Body of pancreas (tissue), 4 donors: ENCODE measurements around the gene CYBC1. TPM values are rescaled to one million over a fixed set of nuclear protein-coding genes. Genes with fewer than 3 reads are reported as not detected.

Experiments
- ATAC-seq: fragments of 150-250 bp; one replicate; pipeline ENCODE4 v1.9.1; 2016
- DNase-seq, 4 donors: peaks; one replicate each; pipeline ENCODE4 v3.0.0-alpha.2; 2019
- H3K27ac ChIP-seq, 4 donors: fragments of 200-600 bp; sonication (generic); 1 replicate in 3 of 4; 2 replicates in 1 of 4; pipeline versions ENCODE4 v1.5.1 to v1.6.1; 2016 to 2019; ENCODE audit warnings: mild to moderate bottlenecking in 1 of 4, mixed read lengths in 1 of 4, moderate library complexity in 1 of 4
- H3K27me3 ChIP-seq, 2 donors: fragments of 200-600 bp; sonication (generic); one replicate each; pipeline ENCODE4 v1.6.0; 2016; ENCODE audit warnings: mild to moderate bottlenecking in 1 of 2
- H3K36me3 ChIP-seq, 2 donors: fragments of 200-600 bp; sonication (generic); replicated peaks in 1 of 2; 2 replicates each; pipeline ENCODE4 v1.5.1; 2016; ENCODE audit warnings: low read depth in 2 of 2; ENCODE audit not compliant: insufficient read depth in 1 of 2
- H3K4me1 ChIP-seq: fragments of 200-600 bp; sonication (generic); one replicate; pipeline ENCODE4 v1.6.0; 2016
- H3K4me3 ChIP-seq, 2 donors: fragments of 200-600 bp; sonication (generic); 1 replicate in 1 of 2; 2 replicates in 1 of 2; pipeline ENCODE4 v1.5.1; 2016 to 2019
- H3K9me3 ChIP-seq, 3 donors: fragments of 200-600 bp; sonication (generic); 1 replicate in 2 of 3; 2 replicates in 1 of 3; pipeline ENCODE4 v1.5.1; 2016
- POLR2A ChIP-seq, 3 donors: fragments of 450-650 bp; IDR thresholded peaks; one replicate each; pipeline ENCODE4 v1.6.1; 2016; ENCODE audit warnings: antibody characterized with exemption in 3 of 3, mild to moderate bottlenecking in 2 of 3
- WGBS, 2 donors: methylation state at CpG; one replicate each; pipeline ENCODE4 v1.1.5; 2017; 5-methylcytosine and 5-hydroxymethylcytosine counted together
- intact Hi-C: fragments of 100-400 bp; cut with DNase I; formaldehyde crosslinking; loops from one replicate; pipeline ENCODE4 v1.15.1; 2023
- total RNA-seq, 2 donors: library from RNA; depleted of rRNA; stranded (reverse); fragments of >200 nt; gene quantifications; one replicate each; pipeline ENCODE4 v1.1.0, GENCODE V29; 2016
- TF ChIP-seq, protein P1 (sequence below), 7 experiments: fragments of 450-650 bp in 4 of 7; fragments of 200-600 bp in 3 of 7; sonication (generic) in 3 of 7; IDR thresholded peaks; one replicate each; pipeline ENCODE4 v1.5.1; 2016 to 2019; ENCODE audit warnings: antibody characterized with exemption in 7 of 7

Gene CYBC1
- total RNA-seq, 2 donors from 2014 or later: 53.1 to 68.2 TPM

DNA sequence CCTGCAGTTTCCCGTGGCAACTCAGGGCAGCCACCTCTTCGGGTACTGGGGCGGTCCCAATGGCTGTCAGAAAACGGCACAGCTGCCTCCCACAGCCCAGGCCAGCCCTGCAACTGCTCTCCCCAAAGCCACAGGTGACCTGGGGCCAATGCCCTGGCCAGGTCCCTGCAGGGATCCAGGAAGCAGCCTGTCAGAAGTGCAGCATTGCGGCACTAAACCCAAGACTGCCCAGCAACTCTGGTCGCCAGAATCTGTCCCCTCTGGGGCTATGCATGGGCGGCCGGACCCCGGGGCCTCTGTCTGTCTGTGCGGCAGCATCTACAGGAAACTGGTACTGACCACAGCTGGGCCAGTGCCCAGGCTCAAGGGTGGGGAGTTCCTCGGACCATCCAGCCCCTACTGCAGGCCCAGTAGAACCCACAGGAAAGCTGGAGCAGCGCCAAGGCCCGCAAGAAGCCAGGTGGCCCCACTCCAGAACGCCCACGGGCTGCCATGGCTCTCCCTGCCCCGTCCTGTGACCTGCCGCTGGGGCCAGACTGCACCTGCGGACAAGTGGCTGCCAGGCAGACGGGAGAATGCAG, 5.5 kb downstream of the CYBC1 start:
- H3K27ac ChIP-seq: peak overlapping the region in 3 of 4 donors; percentile 10 to 27 (median 17)
- peak; percentile 34 to 59 (median 42) for DNase-seq
- TF ChIP-seq, protein P1, sequence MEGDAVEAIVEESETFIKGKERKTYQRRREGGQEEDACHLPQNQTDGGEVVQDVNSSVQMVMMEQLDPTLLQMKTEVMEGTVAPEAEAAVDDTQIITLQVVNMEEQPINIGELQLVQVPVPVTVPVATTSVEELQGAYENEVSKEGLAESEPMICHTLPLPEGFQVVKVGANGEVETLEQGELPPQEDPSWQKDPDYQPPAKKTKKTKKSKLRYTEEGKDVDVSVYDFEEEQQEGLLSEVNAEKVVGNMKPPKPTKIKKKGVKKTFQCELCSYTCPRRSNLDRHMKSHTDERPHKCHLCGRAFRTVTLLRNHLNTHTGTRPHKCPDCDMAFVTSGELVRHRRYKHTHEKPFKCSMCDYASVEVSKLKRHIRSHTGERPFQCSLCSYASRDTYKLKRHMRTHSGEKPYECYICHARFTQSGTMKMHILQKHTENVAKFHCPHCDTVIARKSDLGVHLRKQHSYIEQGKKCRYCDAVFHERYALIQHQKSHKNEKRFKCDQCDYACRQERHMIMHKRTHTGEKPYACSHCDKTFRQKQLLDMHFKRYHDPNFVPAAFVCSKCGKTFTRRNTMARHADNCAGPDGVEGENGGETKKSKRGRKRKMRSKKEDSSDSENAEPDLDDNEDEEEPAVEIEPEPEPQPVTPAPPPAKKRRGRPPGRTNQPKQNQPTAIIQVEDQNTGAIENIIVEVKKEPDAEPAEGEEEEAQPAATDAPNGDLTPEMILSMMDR (IDR thresholded peaks at IDR 0.05): no peak
- no peak for TF ChIP-seq POLR2A (IDR thresholded peaks at IDR 0.05)
- whole genome bisulfite sequencing, 2 donors: 50% methylated on average over 3 to 17 of the region's 19 CpGs
- intact Hi-C loops: no loop called here
- peaks cover 50% of the 10 kb centered on the region for H3K4me1 ChIP-seq
- no peaks in the 10 kb centered on the region for H3K27me3 ChIP-seq
- no peak for ATAC-seq
- no peak overlapping the region for H3K4me3 ChIP-seq
- H3K9me3 ChIP-seq: no peaks in the 10 kb centered on the region
- no peaks in the 10 kb centered on the region for H3K36me3 ChIP-seq

GRCh38 chr17:82444284-82444893, 6.2 kb downstream of the CYBC1 start:
- TF ChIP-seq, protein P1 (IDR thresholded peaks at IDR 0.05): no peak
- TF ChIP-seq POLR2A (IDR thresholded peaks at IDR 0.05): no peak
- DNase-seq: peak in 1 of 4 donors; percentile 16
- peaks cover 44% of the 10 kb centered on the region for H3K4me1 ChIP-seq
- intact Hi-C loops: no loop called here
- H3K27me3 ChIP-seq: no peaks in the 10 kb centered on the region
- 88% methylated on average over 17 to 34 of the region's 35 CpGs for WGBS, 2 donors
- ATAC-seq: no peak
- no peak overlapping the region for H3K4me3 ChIP-seq
- H3K27ac ChIP-seq: peak overlapping the region in 3 of 4 donors; percentile 16 to 40 (median 38)
- H3K9me3 ChIP-seq: no peaks in the 10 kb centered on the region
- H3K36me3 ChIP-seq: no peaks in the 10 kb centered on the region

DNA sequence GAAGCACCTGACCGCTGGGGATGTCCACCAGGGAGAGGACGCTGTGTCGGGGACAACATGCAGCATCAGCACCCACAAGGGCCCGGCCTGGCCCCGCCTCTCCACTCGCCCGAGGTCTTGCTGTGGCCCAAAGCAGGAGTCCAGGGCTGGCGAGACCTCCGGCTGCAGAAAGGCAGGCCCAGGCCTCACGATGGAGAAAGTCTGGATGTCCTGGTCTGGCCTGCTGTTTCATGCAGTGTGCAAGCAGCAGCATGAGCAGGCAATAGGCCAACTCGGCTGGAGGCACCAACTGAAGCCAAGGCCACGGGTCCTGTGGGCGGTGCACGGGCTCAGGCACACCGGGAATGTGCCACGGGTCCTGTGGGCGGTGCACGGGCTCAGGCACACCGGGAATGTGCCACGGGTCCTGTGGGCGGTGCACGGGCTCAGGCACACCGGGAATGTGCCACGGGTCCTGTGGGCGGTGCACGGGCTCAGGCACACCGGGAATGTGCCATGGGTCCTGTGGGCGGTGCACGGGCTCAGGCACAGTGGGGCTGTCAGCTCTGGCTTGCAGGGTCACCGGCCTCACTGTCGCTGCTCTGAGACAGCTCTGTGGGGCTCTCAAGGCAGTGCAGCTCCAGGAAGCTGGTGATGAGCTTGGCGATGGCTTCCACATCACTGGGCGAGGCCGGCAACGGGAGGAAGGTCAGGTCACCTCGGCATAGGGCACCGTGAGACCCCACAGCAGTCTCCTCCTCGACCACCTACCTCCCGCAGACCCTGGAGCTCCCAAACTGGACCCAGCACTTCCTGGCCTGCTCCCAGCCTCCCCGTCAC, 6.9 kb downstream of the CYBC1 start:
- peak; percentile 85 to 92 (median 89) for DNase-seq
- intact Hi-C loops: no loop called here
- Histone ChIP-seq H3K4me1 (peaks cover 42% of the 10 kb centered on the region), H3K9me3 (no peaks in the 10 kb centered on the region), H3K36me3 (no peaks in the 10 kb centered on the region), H3K4me3 (no peak overlapping the region), H3K27me3 (no peaks in the 10 kb centered on the region), H3K27ac (peak overlapping the region in 3 of 4 donors; percentile 16 to 40 (median 38))
- TF ChIP-seq, protein P1 (IDR thresholded peaks at IDR 0.05): no peak
- no peak for TF ChIP-seq POLR2A (IDR thresholded peaks at IDR 0.05)
- 46 to 57% methylated on average over 20 to 26 of the region's 40 CpGs for WGBS, 2 donors
- peak; percentile 75 for ATAC-seq

DNA sequence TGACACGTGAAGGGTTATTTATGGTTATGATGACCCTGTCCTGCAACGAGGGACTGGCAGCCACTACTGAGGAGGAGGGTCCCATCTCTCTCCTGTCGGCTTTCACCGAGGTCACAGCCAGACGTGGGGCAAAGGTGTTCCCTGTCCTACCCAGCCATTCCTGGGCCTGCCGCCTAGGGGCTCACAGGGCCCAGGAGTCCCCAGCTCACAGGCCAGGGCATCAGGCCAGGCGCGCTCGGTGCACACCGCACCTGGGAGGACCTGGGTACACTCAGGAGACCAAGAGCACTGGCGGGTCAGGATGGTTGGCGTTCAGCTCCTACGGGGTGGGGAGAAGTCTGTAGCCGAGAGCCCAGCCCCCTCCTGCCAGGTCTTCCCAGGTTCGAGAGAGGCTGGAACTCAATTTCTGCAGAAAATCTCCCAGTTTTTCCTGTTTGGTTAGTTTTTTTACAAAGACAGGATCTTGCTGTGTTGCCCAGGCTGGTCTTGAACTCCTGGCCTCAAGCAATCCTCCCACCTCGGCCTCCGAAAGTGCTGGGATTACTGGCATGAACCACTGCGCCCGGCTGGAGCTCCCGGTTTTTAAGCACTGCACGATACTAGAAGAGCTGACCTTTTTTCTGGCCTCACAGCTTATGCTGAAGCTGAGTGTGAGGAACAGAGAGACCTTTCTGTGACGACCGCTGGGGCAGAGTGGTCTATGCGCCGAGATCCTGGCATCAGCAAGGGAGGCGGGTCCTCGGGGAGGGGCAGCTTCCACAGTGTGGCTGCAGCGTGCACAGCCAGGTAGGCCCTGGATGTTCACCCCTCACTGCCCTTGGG, 7.7 kb downstream of the CYBC1 start:
- Histone ChIP-seq H3K27ac (peak overlapping the region in 3 of 4 donors; percentile 16 to 40 (median 38)), H3K4me3 (no peak overlapping the region), H3K4me1 (peaks cover 50% of the 10 kb centered on the region), H3K27me3 (no peaks in the 10 kb centered on the region), H3K36me3 (no peaks in the 10 kb centered on the region), H3K9me3 (no peaks in the 10 kb centered on the region)
- 80 to 87% methylated on average over 6 to 28 of the region's 28 CpGs for WGBS, 2 donors
- no peak for DNase-seq
- ATAC-seq: no peak
- TF ChIP-seq, protein P1 (IDR thresholded peaks at IDR 0.05): no peak
- no peak for TF ChIP-seq POLR2A (IDR thresholded peaks at IDR 0.05)
- intact Hi-C loops: no loop called here
